Keratinocyte (primary cell): ENCODE measurements around the gene NDUFA3. TPM values are rescaled to one million over a fixed set of nuclear protein-coding genes. Genes with fewer than 3 reads are reported as not detected.

ENCODE experiments used
- DNase-seq: peaks from one replicate; pipeline ENCODE4 v3.0.0-alpha.2; 2011; ENCODE audit warnings: low read depth, missing footprints, low spot score
- FAIRE-seq: peaks from 2 replicates; lab custom pipeline; 2011; peaks lifted over from hg19 to GRCh38; lab: Jason Lieb, UNC
- H2AFZ ChIP-seq: 2 replicates; pipeline ENCODE4 v1.6.0; 2012; ENCODE audit warnings: low read length, control low read depth, inconsistent platforms; ENCODE audit not compliant: control insufficient read depth
- H3K27ac ChIP-seq: 2 replicates; pipeline ENCODE4 v1.5.1; 2011; ENCODE audit warnings: low read length; ENCODE audit not compliant: control insufficient read depth, insufficient read depth
- H3K27me3 ChIP-seq: 3 replicates; pipeline ENCODE4 v1.6.0; 2011; ENCODE audit warnings: low read length; ENCODE audit not compliant: control insufficient read depth, insufficient read depth; ENCODE audit errors: extremely low read depth
- H3K36me3 ChIP-seq, 2 experiments: 2 replicates in 1 of 2; 3 replicates in 1 of 2; pipeline ENCODE4 v1.5.1; 2011; ENCODE audit warnings: low read length in 2 of 2, mild to moderate bottlenecking in 1 of 2; ENCODE audit not compliant: control insufficient read depth in 2 of 2, insufficient read depth in 2 of 2; ENCODE audit errors: extremely low read depth in 1 of 2
- H3K4me1 ChIP-seq: 3 replicates; pipeline ENCODE4 v1.5.1; 2011; ENCODE audit warnings: low read length; ENCODE audit not compliant: control insufficient read depth, insufficient read depth; ENCODE audit errors: extremely low read depth
- H3K4me2 ChIP-seq: 3 replicates; pipeline ENCODE4 v1.6.0; 2011; ENCODE audit warnings: low read depth, low read length; ENCODE audit not compliant: control insufficient read depth, insufficient read depth; ENCODE audit errors: extremely low read depth
- H3K4me3 ChIP-seq, 3 experiments: fragments of 200-600 bp in 1 of 3; sonication (generic) in 1 of 3; 2 replicates in 2 of 3; 3 replicates in 1 of 3; pipeline ENCODE4 v1.5.1; 2011 to 2016; ENCODE audit warnings: low read length in 3 of 3, mild to moderate bottlenecking in 3 of 3, control low read depth in 2 of 3, inconsistent platforms in 1 of 3, low read depth in 1 of 3, mixed read lengths in 1 of 3, mixed run types in 1 of 3, moderate library complexity in 1 of 3; ENCODE audit not compliant: control insufficient read depth in 2 of 3, insufficient read depth in 2 of 3; ENCODE audit errors: extremely low read depth in 1 of 3
- H3K79me2 ChIP-seq: 2 replicates; pipeline ENCODE4 v1.6.0; 2012; ENCODE audit warnings: low read length; ENCODE audit not compliant: control insufficient read depth, insufficient read depth
- H3K9ac ChIP-seq: 3 replicates; pipeline ENCODE4 v1.6.0; 2011; ENCODE audit warnings: low read length; ENCODE audit not compliant: control insufficient read depth, insufficient read depth; ENCODE audit errors: extremely low read depth
- H3K9me1 ChIP-seq: 3 replicates; pipeline ENCODE4 v1.6.0; 2011; ENCODE audit warnings: low read length; ENCODE audit not compliant: control insufficient read depth, insufficient read depth; ENCODE audit errors: extremely low read depth
- H3K9me3 ChIP-seq: 2 replicates; pipeline ENCODE4 v1.5.1; 2012; ENCODE audit warnings: low read depth, low read length; ENCODE audit not compliant: control insufficient read depth
- H4K20me1 ChIP-seq: 3 replicates; pipeline ENCODE4 v1.6.0; 2011; ENCODE audit warnings: low read length; ENCODE audit not compliant: control insufficient read depth, insufficient read depth; ENCODE audit errors: extremely low read depth
- EZH2 ChIP-seq: IDR thresholded peaks from one replicate; pipeline ENCODE4 v1.6.1; 2012; ENCODE audit warnings: inconsistent platforms, mild to moderate bottlenecking, low read length, moderate library complexity
- dilution Hi-C: fragments of 300-500 bp; cut with MboI; formaldehyde crosslinking; loops from one replicate; pipeline ENCODE4 v1.7.0; 2020; ENCODE audit warnings: low sequenced_read_pairs; ENCODE audit not compliant: extremely low pct_ligation_motif_present
- polyA plus RNA-seq, 5 experiments: library from polyadenylated mRNA; depleted of rRNA in 3 of 5; stranded (reverse) in 3 of 5; stranded (forward) in 1 of 5; unstranded in 1 of 5; fragments of >200 nt; gene quantifications; 1 replicate in 1 of 5; 2 replicates in 3 of 5; 3 replicates in 1 of 5; pipeline versions ENCODE4 v1.2.1 to v1.2.3, GENCODE V29; 2011 to 2012; ENCODE audit warnings: missing spikeins in 2 of 5, low read depth in 1 of 5, low replicate concordance in 1 of 5
- TF ChIP-seq, protein P1 (sequence below), 3 experiments: IDR thresholded peaks in 1 of 3; conservative IDR thresholded peaks in 1 of 3; optimal IDR thresholded peaks in 1 of 3; 2 replicates in 2 of 3; 3 replicates in 1 of 3; pipeline versions ENCODE3 to v1.5.1; 2011; ENCODE audit warnings: low read length in 3 of 3, mild to moderate bottlenecking in 3 of 3, moderate library complexity in 2 of 3, control low read depth in 1 of 3, inconsistent platforms in 1 of 3; ENCODE audit not compliant: insufficient read depth in 2 of 3; ENCODE audit errors: extremely low read depth in 1 of 3

The NDUFA3 gene
- polyA plus RNA-seq, 1 donor (not counting 4 experiments of a cell fraction or from before 2014, with no cell fraction given): 41.9 TPM

GRCh38 chr19:54128441-54128725 lies 25.7 kb downstream of the NDUFA3 start:
- no peak for FAIRE-seq
- dilution Hi-C loops: no loop called here

GRCh38 chr19:54128796-54129616 lies 26.4 kb downstream of the NDUFA3 start:
- dilution Hi-C loops: no loop called here
- no peaks in the 10 kb centered on the region for H3K4me1 ChIP-seq

More at GRCh38 chr19:54128441-54128725, 25.7 kb downstream of the NDUFA3 start:
- H3K4me2 ChIP-seq: no peak overlapping the region
- no peaks in the 10 kb centered on the region for H3K4me1 ChIP-seq
- no peak overlapping the region for H3K4me3 ChIP-seq
- no peaks in the 10 kb centered on the region for H3K9me1 ChIP-seq
- H3K9me3 ChIP-seq: no peaks in the 10 kb centered on the region
- H3K9ac ChIP-seq: no peak overlapping the region
- no peaks in the 10 kb centered on the region for H3K79me2 ChIP-seq
- no peak overlapping the region for H3K27ac ChIP-seq
- H3K27me3 ChIP-seq: no peaks in the 10 kb centered on the region
- DNase-seq: no peak
- H2AFZ ChIP-seq: no peak overlapping the region
- peaks cover 30 to 34% of the 10 kb centered on the region in 2 experiments for H3K36me3 ChIP-seq
- TF ChIP-seq, protein P1, sequence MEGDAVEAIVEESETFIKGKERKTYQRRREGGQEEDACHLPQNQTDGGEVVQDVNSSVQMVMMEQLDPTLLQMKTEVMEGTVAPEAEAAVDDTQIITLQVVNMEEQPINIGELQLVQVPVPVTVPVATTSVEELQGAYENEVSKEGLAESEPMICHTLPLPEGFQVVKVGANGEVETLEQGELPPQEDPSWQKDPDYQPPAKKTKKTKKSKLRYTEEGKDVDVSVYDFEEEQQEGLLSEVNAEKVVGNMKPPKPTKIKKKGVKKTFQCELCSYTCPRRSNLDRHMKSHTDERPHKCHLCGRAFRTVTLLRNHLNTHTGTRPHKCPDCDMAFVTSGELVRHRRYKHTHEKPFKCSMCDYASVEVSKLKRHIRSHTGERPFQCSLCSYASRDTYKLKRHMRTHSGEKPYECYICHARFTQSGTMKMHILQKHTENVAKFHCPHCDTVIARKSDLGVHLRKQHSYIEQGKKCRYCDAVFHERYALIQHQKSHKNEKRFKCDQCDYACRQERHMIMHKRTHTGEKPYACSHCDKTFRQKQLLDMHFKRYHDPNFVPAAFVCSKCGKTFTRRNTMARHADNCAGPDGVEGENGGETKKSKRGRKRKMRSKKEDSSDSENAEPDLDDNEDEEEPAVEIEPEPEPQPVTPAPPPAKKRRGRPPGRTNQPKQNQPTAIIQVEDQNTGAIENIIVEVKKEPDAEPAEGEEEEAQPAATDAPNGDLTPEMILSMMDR (optimal IDR thresholded peaks at IDR 0.05 in 1 of 3, IDR thresholded peaks at IDR 0.05 in 1 of 3, conservative IDR thresholded peaks at IDR 0.05 in 1 of 3; ENCODE audit: extremely low read depth in 1 of 3, insufficient read depth in 2 of 3, low read length in 3 of 3): no peak
- TF ChIP-seq EZH2: no peak
- H4K20me1 ChIP-seq: no peaks in the 10 kb centered on the region

More at GRCh38 chr19:54128796-54129616, 26.4 kb downstream of the NDUFA3 start:
- TF ChIP-seq EZH2: no peak
- TF ChIP-seq, protein P1 (optimal IDR thresholded peaks at IDR 0.05 in 1 of 3, IDR thresholded peaks at IDR 0.05 in 1 of 3, conservative IDR thresholded peaks at IDR 0.05 in 1 of 3; ENCODE audit: extremely low read depth in 1 of 3, insufficient read depth in 2 of 3, low read length in 3 of 3): no peak
- no peaks in the 10 kb centered on the region for H4K20me1 ChIP-seq
- H3K27me3 ChIP-seq: no peaks in the 10 kb centered on the region
- H3K9me3 ChIP-seq: no peaks in the 10 kb centered on the region
- H3K9me1 ChIP-seq: no peaks in the 10 kb centered on the region
- H3K9ac ChIP-seq: no peak overlapping the region
- H3K27ac ChIP-seq: no peak overlapping the region
- no peak overlapping the region for H3K4me2 ChIP-seq
- no peak overlapping the region for H2AFZ ChIP-seq
- FAIRE-seq (no peak), DNase-seq (no peak)
- no peak overlapping the region for H3K4me3 ChIP-seq
- no peaks in the 10 kb centered on the region for H3K79me2 ChIP-seq
- peaks cover 28 to 30% of the 10 kb centered on the region in 2 experiments for H3K36me3 ChIP-seq
